ENCODE measurements around the gene NEGR1. TPM values are rescaled to one million over a fixed set of nuclear protein-coding genes. Genes with fewer than 3 reads are reported as not detected.

Gene NEGR1
- total RNA-seq, 4 donors from 2014 or later, result 1.6 to 4.7 (median 2.3) TPM

DNA sequence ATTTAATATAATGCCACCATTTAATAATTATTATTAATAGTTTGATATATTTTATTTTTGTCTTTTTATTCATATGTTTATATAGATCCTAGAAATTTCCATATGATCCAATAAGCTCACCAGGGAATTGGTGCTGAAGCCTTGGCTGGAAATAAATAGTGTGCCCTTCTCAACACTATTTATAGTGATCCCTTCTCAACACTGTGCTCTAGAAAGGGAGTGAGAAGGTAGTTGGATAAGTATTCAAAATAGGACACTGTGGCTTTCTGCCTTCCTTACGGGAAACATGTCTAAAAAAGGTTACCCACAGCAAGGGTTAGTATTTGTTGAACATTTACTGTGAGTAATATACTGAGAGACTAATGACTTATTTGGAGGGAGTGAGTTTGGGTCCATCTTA lies 496.1 kb downstream of the NEGR1 start:
- Histone ChIP-seq H3K9me3 (no peaks in the 10 kb centered on the region), H3K27me3 (no peaks in the 10 kb centered on the region), H3K4me1 (no peaks in the 10 kb centered on the region), H3K27ac (no peak overlapping the region), H3K36me3 (no peaks in the 10 kb centered on the region), H3K4me3 (no peak overlapping the region)
- no peak for TF ChIP-seq CTCF (IDR thresholded peaks at IDR 0.05)
- no peak for TF ChIP-seq POLR2A (IDR thresholded peaks at IDR 0.05)
- DNase-seq, result no peak

DNA sequence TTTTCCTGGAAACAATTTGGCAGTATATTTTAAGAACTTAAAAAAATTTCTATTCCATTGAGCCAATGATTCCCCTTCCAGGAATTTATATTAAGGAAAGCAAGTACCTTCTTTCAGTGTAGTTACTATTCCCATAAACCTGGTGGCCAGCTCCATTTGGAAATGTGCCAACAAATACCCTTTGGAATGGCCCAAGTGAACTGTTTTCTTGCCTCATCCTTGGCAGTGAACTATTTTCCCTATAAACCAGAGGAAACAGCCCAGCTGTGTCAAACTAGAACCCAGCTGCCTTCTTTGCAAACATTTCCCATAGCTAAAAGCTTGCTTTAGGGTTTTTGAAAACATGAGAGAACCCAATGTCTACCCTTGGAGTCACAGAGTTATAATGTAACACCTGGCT lies 496.9 kb downstream of the NEGR1 start:
- Histone ChIP-seq H3K9me3 (no peaks in the 10 kb centered on the region), H3K36me3 (no peaks in the 10 kb centered on the region), H3K4me1 (no peaks in the 10 kb centered on the region), H3K27me3 (no peaks in the 10 kb centered on the region), H3K27ac (no peak overlapping the region), H3K4me3 (no peak overlapping the region)
- no peak for TF ChIP-seq POLR2A (IDR thresholded peaks at IDR 0.05)
- TF ChIP-seq CTCF (IDR thresholded peaks at IDR 0.05), result no peak
- no peak for DNase-seq

- Histone ChIP-seq H3K27me3 (no peaks in the 10 kb centered on the region), H3K27ac (no peak overlapping the region), H3K9me3 (no peaks in the 10 kb centered on the region), H3K4me1 (no peaks in the 10 kb centered on the region), H3K4me3 (no peak overlapping the region), H3K36me3 (no peaks in the 10 kb centered on the region)
- no peak for TF ChIP-seq CTCF (IDR thresholded peaks at IDR 0.05)
- no peak for TF ChIP-seq POLR2A (IDR thresholded peaks at IDR 0.05)
- DNase-seq, result no peak
Observed at GRCh38 chr1:71785000-71785399, 497.3 kb downstream of the NEGR1 start.

DNA sequence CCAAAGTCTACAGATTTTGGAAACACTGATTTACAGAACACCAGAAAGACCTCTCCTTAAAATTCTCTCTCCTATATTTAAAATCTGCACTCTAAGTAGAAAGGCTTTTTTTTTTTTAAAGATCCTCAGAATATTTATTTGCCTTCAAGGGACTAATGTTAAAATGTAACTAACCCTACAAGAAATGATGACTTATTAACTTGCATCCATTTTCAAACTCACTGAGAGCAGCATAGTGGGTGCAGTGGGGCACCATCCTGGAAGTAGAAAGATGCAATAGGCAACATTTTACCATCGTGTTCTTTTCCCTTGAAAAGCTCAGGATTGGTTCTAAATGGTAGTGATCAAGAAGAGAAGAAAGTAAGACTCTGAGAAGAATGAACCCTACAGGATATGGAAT lies 498.1 kb downstream of the NEGR1 start:
- Histone ChIP-seq H3K27me3 (no peaks in the 10 kb centered on the region), H3K4me1 (no peaks in the 10 kb centered on the region), H3K36me3 (no peaks in the 10 kb centered on the region), H3K27ac (no peak overlapping the region), H3K9me3 (no peaks in the 10 kb centered on the region), H3K4me3 (no peak overlapping the region)
- no peak for DNase-seq
- TF ChIP-seq POLR2A (IDR thresholded peaks at IDR 0.05) (no peak), CTCF (IDR thresholded peaks at IDR 0.05) (no peak)

GRCh38 chr1:71783071-71783470 lies 499.3 kb downstream of the NEGR1 start:
- no peaks in the 10 kb centered on the region for H3K9me3 ChIP-seq
- H3K27ac ChIP-seq, result no peak overlapping the region
- H3K36me3 ChIP-seq, result no peaks in the 10 kb centered on the region
- DNase-seq, result no peak
- no peaks in the 10 kb centered on the region for H3K4me1 ChIP-seq
- H3K4me3 ChIP-seq, result no peak overlapping the region
- TF ChIP-seq POLR2A (IDR thresholded peaks at IDR 0.05), result no peak
- TF ChIP-seq CTCF (IDR thresholded peaks at IDR 0.05), result no peak
- H3K27me3 ChIP-seq, result no peaks in the 10 kb centered on the region

GRCh38 chr1:71781450-71781849 lies 500.9 kb downstream of the NEGR1 start:
- TF ChIP-seq CTCF (IDR thresholded peaks at IDR 0.05), result no peak
- TF ChIP-seq POLR2A (IDR thresholded peaks at IDR 0.05), result no peak
- no peaks in the 10 kb centered on the region for H3K27me3 ChIP-seq
- no peaks in the 10 kb centered on the region for H3K36me3 ChIP-seq
- no peak overlapping the region for H3K4me3 ChIP-seq
- DNase-seq, result no peak
- H3K9me3 ChIP-seq, result no peaks in the 10 kb centered on the region
- no peaks in the 10 kb centered on the region for H3K4me1 ChIP-seq
- no peak overlapping the region for H3K27ac ChIP-seq

All from Peyer's patch (tissue), 4 donors.